Stimulated activated naive CD8-positive, alpha-beta T cell treated with anti-CD3 and anti-CD28 coated beads, Interleukin-15, Interleukin-2, amounts not matched to agents 100 ng/mL and 50 ng/mL, for 24 hours (primary cell): ENCODE measurements around the gene ADAM15.
A peak's percentile ranks its signal among the peaks of the same experiment; 100 is the strongest.

ENCODE experiments used
- H3K27ac Mint-ChIP-seq: one replicate; pipeline ENCODE4 v1.8.0; 2021; ENCODE audit warnings: mild to moderate bottlenecking, mixed read lengths
- H3K27me3 Mint-ChIP-seq: one replicate; pipeline ENCODE4 v1.8.0; 2021; ENCODE audit warnings: mixed read lengths
- H3K36me3 Mint-ChIP-seq: one replicate; pipeline ENCODE4 v1.8.0; 2021; ENCODE audit warnings: low read depth, mixed read lengths
- H3K4me1 Mint-ChIP-seq: one replicate; pipeline ENCODE4 v1.8.0; 2021; ENCODE audit warnings: low read depth, mixed read lengths
- H3K4me3 Mint-ChIP-seq: one replicate; pipeline ENCODE4 v1.8.0; 2021; ENCODE audit warnings: mild to moderate bottlenecking, mixed read lengths
- H3K9me3 Mint-ChIP-seq: one replicate; pipeline ENCODE4 v1.8.0; 2021; ENCODE audit warnings: mixed read lengths

Gene ADAM15

GRCh38 chr1:155018617-155019348 is 32.3 kb upstream of the ADAM15 start:
- no peaks in the 10 kb centered on the region for H3K27me3 Mint-ChIP-seq
- H3K27ac Mint-ChIP-seq, result no peak overlapping the region
- no peak overlapping the region for H3K4me3 Mint-ChIP-seq
- peaks cover 7% of the 10 kb centered on the region for H3K36me3 Mint-ChIP-seq
- H3K4me1 Mint-ChIP-seq, result peaks cover 42% of the 10 kb centered on the region
- H3K9me3 Mint-ChIP-seq, result no peaks in the 10 kb centered on the region

GRCh38 chr1:155019377-155020245 is 31.5 kb upstream of the ADAM15 start:
- Mint-ChIP-seq H3K27me3 (no peaks in the 10 kb centered on the region), H3K27ac (peak overlapping the region; percentile 70), H3K9me3 (no peaks in the 10 kb centered on the region), H3K4me1 (peaks cover 34% of the 10 kb centered on the region), H3K4me3 (no peak overlapping the region), H3K36me3 (peaks cover 7% of the 10 kb centered on the region)

GRCh38 chr1:155022136-155022926 is 28.8 kb upstream of the ADAM15 start:
- Mint-ChIP-seq H3K4me3 (no peak overlapping the region), H3K9me3 (no peaks in the 10 kb centered on the region), H3K4me1 (peaks cover 16% of the 10 kb centered on the region), H3K36me3 (no peaks in the 10 kb centered on the region), H3K27ac (no peak overlapping the region), H3K27me3 (no peaks in the 10 kb centered on the region)

- no peaks in the 10 kb centered on the region for H3K36me3 Mint-ChIP-seq
- H3K9me3 Mint-ChIP-seq, result no peaks in the 10 kb centered on the region
- H3K27ac Mint-ChIP-seq, result no peak overlapping the region
- H3K4me1 Mint-ChIP-seq, result peaks cover 11% of the 10 kb centered on the region
- no peaks in the 10 kb centered on the region for H3K27me3 Mint-ChIP-seq
- no peak overlapping the region for H3K4me3 Mint-ChIP-seq
Measured at GRCh38 chr1:155022927-155023236, 28.2 kb upstream of the ADAM15 start.

GRCh38 chr1:155023627-155024026 is 27.5 kb upstream of the ADAM15 start:
- H3K9me3 Mint-ChIP-seq, result no peaks in the 10 kb centered on the region
- H3K4me3 Mint-ChIP-seq, result no peak overlapping the region
- no peaks in the 10 kb centered on the region for H3K27me3 Mint-ChIP-seq
- peaks cover 9% of the 10 kb centered on the region for H3K4me1 Mint-ChIP-seq
- H3K27ac Mint-ChIP-seq, result no peak overlapping the region
- H3K36me3 Mint-ChIP-seq, result no peaks in the 10 kb centered on the region

- Mint-ChIP-seq H3K27ac (no peak overlapping the region), H3K27me3 (no peaks in the 10 kb centered on the region), H3K4me1 (peaks cover 9% of the 10 kb centered on the region), H3K4me3 (no peak overlapping the region), H3K36me3 (no peaks in the 10 kb centered on the region), H3K9me3 (no peaks in the 10 kb centered on the region)
Measured at GRCh38 chr1:155024315-155024714, 26.8 kb upstream of the ADAM15 start.

- no peak overlapping the region for H3K27ac Mint-ChIP-seq
- no peaks in the 10 kb centered on the region for H3K27me3 Mint-ChIP-seq
- H3K9me3 Mint-ChIP-seq, result no peaks in the 10 kb centered on the region
- no peaks in the 10 kb centered on the region for H3K4me1 Mint-ChIP-seq
- no peaks in the 10 kb centered on the region for H3K36me3 Mint-ChIP-seq
- no peak overlapping the region for H3K4me3 Mint-ChIP-seq
Measured at GRCh38 chr1:155026154-155026553, 25.0 kb upstream of the ADAM15 start.

GRCh38 chr1:155026588-155026987 is 24.5 kb upstream of the ADAM15 start:
- Mint-ChIP-seq H3K4me1 (no peaks in the 10 kb centered on the region), H3K27me3 (no peaks in the 10 kb centered on the region), H3K27ac (no peak overlapping the region)

GRCh38 chr1:155029513-155030242 is 21.4 kb upstream of the ADAM15 start:
- Mint-ChIP-seq H3K4me3 (no peak overlapping the region), H3K27me3 (no peaks in the 10 kb centered on the region), H3K9me3 (no peaks in the 10 kb centered on the region), H3K27ac (no peak overlapping the region), H3K36me3 (no peaks in the 10 kb centered on the region), H3K4me1 (no peaks in the 10 kb centered on the region)

More at GRCh38 chr1:155026588-155026987, 24.5 kb upstream of the ADAM15 start:
- Mint-ChIP-seq H3K36me3 (no peaks in the 10 kb centered on the region), H3K9me3 (no peaks in the 10 kb centered on the region), H3K4me3 (no peak overlapping the region)

- Mint-ChIP-seq H3K4me3 (no peak overlapping the region), H3K27ac (no peak overlapping the region), H3K4me1 (no peaks in the 10 kb centered on the region), H3K27me3 (no peaks in the 10 kb centered on the region), H3K36me3 (no peaks in the 10 kb centered on the region), H3K9me3 (no peaks in the 10 kb centered on the region)
Measured at GRCh38 chr1:155030243-155030795, 20.8 kb upstream of the ADAM15 start.

GRCh38 chr1:155030899-155031298 is 20.2 kb upstream of the ADAM15 start:
- no peak overlapping the region for H3K27ac Mint-ChIP-seq
- H3K36me3 Mint-ChIP-seq, result no peaks in the 10 kb centered on the region
- H3K4me3 Mint-ChIP-seq, result no peak overlapping the region
- no peaks in the 10 kb centered on the region for H3K4me1 Mint-ChIP-seq
- H3K9me3 Mint-ChIP-seq, result no peaks in the 10 kb centered on the region
- no peaks in the 10 kb centered on the region for H3K27me3 Mint-ChIP-seq

GRCh38 chr1:155032886-155033285 is 18.2 kb upstream of the ADAM15 start:
- Mint-ChIP-seq H3K9me3 (no peaks in the 10 kb centered on the region), H3K36me3 (no peaks in the 10 kb centered on the region), H3K4me3 (no peak overlapping the region), H3K27me3 (no peaks in the 10 kb centered on the region), H3K27ac (no peak overlapping the region), H3K4me1 (no peaks in the 10 kb centered on the region)

GRCh38 chr1:155033524-155033923 is 17.6 kb upstream of the ADAM15 start, which contains the start of the genes DCST1 and DCST2:
TSS of gene DCST1 (plus strand) at chr1:155033824. CDS start at chr1:155034037, 213 bp downstream.
TSS of gene DCST2 (minus strand) at chr1:155033781. CDS start at chr1:155033701, 80 bp downstream.
- Mint-ChIP-seq H3K36me3 (no peaks in the 10 kb centered on the region), H3K4me3 (no peak within 1 kb of the TSS), H3K27ac (no peak within 1 kb of the TSS), H3K27me3 (no peaks in the 10 kb centered on the region), H3K4me1 (no peaks in the 10 kb centered on the region), H3K9me3 (no peaks in the 10 kb centered on the region)
